ENCODE data around the gene ANTXR2.
"Not testable (repeated sequence)": the region's sequence is repeated elsewhere in the genome, so short reads cannot be mapped to it uniquely, and the experiment has no call there.

The ANTXR2 gene

DNA sequence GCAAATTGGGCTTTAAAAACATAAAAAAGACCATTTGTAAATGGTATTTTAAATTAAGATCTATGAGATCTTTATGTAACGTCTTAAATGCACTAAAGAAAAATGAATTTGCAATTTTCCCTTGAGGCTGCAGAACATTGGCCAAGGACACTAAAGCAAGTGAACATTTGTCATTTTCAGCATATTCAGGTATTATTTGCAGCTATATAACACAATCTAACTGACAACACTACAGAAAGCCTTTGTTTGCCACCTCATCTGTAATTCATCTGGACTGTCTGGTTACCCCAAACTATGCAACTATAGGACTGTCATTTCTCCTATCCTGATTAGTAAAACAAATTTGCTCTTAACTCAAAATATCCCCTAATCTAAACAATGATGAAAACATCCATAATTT is 74.8 kb downstream of the ANTXR2 start:
- ChIA-PET POLR2A (no interaction called here), CTCF (no interaction called here)
- TF ChIP-seq, protein P1, sequence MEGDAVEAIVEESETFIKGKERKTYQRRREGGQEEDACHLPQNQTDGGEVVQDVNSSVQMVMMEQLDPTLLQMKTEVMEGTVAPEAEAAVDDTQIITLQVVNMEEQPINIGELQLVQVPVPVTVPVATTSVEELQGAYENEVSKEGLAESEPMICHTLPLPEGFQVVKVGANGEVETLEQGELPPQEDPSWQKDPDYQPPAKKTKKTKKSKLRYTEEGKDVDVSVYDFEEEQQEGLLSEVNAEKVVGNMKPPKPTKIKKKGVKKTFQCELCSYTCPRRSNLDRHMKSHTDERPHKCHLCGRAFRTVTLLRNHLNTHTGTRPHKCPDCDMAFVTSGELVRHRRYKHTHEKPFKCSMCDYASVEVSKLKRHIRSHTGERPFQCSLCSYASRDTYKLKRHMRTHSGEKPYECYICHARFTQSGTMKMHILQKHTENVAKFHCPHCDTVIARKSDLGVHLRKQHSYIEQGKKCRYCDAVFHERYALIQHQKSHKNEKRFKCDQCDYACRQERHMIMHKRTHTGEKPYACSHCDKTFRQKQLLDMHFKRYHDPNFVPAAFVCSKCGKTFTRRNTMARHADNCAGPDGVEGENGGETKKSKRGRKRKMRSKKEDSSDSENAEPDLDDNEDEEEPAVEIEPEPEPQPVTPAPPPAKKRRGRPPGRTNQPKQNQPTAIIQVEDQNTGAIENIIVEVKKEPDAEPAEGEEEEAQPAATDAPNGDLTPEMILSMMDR (IDR thresholded peaks at IDR 0.05; ENCODE audit: control extremely low read depth, extremely low read depth, low read depth, missing control alignments), result no peak
- no peak for DNase-seq (ENCODE audit: extremely low spot score)

DNA sequence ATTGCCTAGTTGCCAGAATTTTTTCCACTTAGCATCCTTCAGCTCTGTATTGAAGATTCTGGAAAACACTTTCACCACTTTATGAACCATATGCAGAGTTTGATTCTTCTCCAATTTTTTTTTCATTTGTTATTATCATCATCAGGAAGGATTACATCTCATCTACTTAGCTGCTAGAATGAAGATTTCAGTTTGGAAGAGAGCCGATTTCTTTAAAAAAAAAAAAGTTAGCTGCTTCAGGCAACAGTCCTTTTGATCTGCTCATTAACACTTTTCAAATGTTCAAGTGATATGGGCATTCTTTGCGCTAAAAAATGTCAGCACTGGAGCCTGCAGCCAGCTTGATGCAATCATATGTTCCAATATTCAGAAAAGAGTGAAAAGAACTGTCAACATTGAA is 76.2 kb downstream of the ANTXR2 start:
- ChIA-PET CTCF (interaction anchor here (1.6 kb wide), 2 partner anchors 17 to 46 kb away, joined by 3 read pairs; no protein-coding TSS in a partner anchor), POLR2A (no interaction called here)
- TF ChIP-seq, protein P1 (IDR thresholded peaks at IDR 0.05; ENCODE audit: control extremely low read depth, extremely low read depth, low read depth, missing control alignments), result no peak
- no peak for DNase-seq (ENCODE audit: extremely low spot score)

DNA sequence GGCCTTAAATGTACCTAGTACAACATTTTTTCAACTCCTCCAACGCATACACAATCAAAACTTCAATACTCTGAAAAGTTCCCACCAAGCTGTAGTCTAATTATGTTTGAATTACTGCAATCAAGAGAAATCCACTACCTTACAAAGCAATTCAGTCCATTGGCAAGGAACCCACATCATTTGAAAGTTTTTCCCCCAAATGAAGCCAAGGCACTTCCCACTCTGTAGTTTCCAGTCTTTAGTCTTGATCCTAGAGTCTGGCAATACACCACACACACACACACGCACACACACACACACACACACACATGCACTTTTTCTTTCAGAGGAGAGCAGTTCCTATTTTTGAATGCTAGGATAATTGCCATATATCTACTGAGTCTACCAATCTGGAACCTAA is 79.6 kb downstream of the ANTXR2 start:
- no peak for DNase-seq (ENCODE audit: extremely low spot score)
- CTCF ChIA-PET, result no interaction called here
- POLR2A ChIA-PET, result no interaction called here
- TF ChIP-seq, protein P1 (IDR thresholded peaks at IDR 0.05; ENCODE audit: control extremely low read depth, extremely low read depth, low read depth, missing control alignments), result no peak

DNA sequence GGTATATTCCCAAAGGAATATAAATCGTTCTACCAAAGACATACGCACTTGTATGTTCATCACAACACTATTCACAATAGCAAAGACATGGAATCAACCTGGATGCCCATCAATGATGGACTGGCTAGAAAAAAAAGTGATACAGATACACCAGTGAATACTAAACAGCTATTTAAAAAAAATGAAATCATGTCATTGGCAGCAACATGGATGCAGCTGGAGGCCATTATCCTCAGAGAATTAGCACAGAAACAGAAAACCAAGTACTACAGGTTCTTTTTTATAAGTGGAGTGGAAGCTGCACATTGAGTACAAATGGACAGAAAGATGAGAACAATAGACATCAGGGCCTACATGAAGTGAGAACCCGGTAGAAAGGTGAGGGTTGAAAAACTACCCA is 81.4 kb downstream of the ANTXR2 start:
- POLR2A ChIA-PET, result no interaction called here
- CTCF ChIA-PET, result interaction anchor here (0.9 kb wide), 1 partner anchor 27 kb away, joined by 3 read pairs; no protein-coding TSS in a partner anchor

DNA sequence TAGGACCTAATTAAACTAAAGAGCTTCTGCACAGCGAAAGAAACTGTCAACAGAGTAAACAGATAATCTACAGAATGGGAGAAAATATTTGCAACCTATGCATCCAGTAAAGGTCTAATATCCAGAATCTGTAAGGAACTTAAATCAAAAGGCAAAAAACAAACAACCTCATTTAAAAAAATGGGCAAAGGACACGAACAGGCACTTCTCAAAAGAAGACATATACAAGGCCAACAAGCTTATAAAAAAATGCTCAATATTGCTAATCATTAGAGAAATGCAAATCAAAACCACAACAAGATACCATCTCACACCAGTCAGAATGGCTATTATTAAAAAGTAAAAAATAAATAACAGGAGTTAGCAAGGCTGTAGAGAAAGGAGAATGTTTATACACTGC is 81.9 kb downstream of the ANTXR2 start:
- CTCF ChIA-PET, result interaction anchor here (0.9 kb wide), 1 partner anchor 27 kb away, joined by 3 read pairs; no protein-coding TSS in a partner anchor
- DNase-seq (ENCODE audit: extremely low spot score); POLR2A ChIA-PET: not testable (repeated sequence)

More for the DNA sequence above, 81.4 kb downstream of the ANTXR2 start:
- DNase-seq (ENCODE audit: extremely low spot score), result no peak
- TF ChIP-seq, protein P1 (IDR thresholded peaks at IDR 0.05; ENCODE audit: control extremely low read depth, extremely low read depth, low read depth, missing control alignments), result no peak

DNA sequence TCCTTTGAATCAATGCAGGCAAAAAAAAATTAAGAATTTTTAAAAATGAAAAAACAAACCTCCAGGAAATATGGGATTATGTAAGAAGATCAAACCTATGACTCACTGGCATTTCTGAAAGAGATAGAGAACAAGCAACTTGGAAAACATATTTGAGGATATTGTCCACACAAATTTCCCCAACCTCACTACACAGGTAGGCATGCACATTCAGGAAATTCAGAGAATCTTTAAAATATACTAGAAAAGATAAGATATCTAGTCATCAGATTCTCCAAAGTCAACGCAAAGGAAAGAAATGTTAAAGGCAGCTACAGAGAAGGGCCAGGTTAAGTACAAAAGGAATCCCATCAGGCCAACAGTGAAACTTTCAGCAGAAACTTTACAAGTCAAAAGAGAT is 85.6 kb downstream of the ANTXR2 start:
- TF ChIP-seq, protein P1 (IDR thresholded peaks at IDR 0.05; ENCODE audit: control extremely low read depth, extremely low read depth, low read depth, missing control alignments), result no peak
- ChIA-PET CTCF (no interaction called here), POLR2A (no interaction called here)
- no peak for DNase-seq (ENCODE audit: extremely low spot score)

DNA sequence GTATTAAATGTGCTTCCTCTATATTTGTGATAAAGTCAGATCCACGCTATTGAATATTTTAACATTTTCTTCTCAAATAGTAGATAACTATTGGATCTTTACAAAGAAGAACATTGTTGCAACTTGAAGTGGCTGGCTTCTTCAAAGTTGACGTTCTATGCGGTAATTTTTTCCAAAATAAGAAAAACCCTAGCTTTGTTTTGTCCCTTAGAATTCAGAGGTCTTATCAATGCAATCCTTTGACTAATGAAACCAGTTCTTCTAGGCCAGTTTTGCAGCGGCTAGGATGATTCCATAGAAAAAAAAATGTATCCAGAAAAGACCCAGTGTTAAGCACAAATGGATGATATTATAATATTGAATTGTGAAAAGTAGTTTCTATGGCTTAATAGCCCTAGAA is 89.6 kb downstream of the ANTXR2 start:
- POLR2A ChIA-PET, result no interaction called here
- CTCF ChIA-PET, result no interaction called here
- no peak for DNase-seq (ENCODE audit: extremely low spot score)
- TF ChIP-seq, protein P1 (IDR thresholded peaks at IDR 0.05; ENCODE audit: control extremely low read depth, extremely low read depth, low read depth, missing control alignments), result no peak
